Vagina (tissue), 2 donors: ENCODE data around the gene EEF2KMT. TPM values are rescaled to one million over a fixed set of nuclear protein-coding genes. Genes with fewer than 3 reads are reported as not detected.
"Not testable (repeated sequence)": the region's sequence is repeated elsewhere in the genome, so short reads cannot be mapped to it uniquely, and the experiment has no call there.

Experiments used
- DNase-seq, 2 donors: peaks; one replicate each; pipeline ENCODE4 v3.0.0-alpha.2; 2017; ENCODE audit errors: extremely low spot score in 2 of 2
- H3K27ac ChIP-seq: fragments of 200-600 bp; sonication (generic); one replicate; pipeline ENCODE4 v1.5.1; 2019
- H3K27me3 ChIP-seq: fragments of 200-600 bp; sonication (generic); one replicate; pipeline ENCODE4 v1.5.1; 2019
- H3K36me3 ChIP-seq, 2 donors: fragments of 200-600 bp; sonication (generic); one replicate each; pipeline ENCODE4 v1.5.1; 2017 to 2019
- H3K4me1 ChIP-seq: fragments of 200-600 bp; sonication (generic); one replicate; pipeline ENCODE4 v1.5.1; 2019
- H3K4me3 ChIP-seq, 2 donors: fragments of 200-600 bp; sonication (generic); 1 replicate in 1 of 2; 2 replicates in 1 of 2; pipeline ENCODE4 v1.5.1; 2016 to 2019
- H3K9me3 ChIP-seq: fragments of 200-600 bp; sonication (generic); one replicate; pipeline ENCODE4 v1.5.1; 2019
- POLR2A ChIP-seq, 2 donors: fragments of 450-650 bp; IDR thresholded peaks; one replicate each; pipeline ENCODE4 v1.6.1; 2017; ENCODE audit warnings: antibody characterized with exemption in 2 of 2, mild to moderate bottlenecking in 2 of 2, moderate library complexity in 2 of 2
- POLR2AphosphoS5 ChIP-seq, 2 donors: sonication (generic); formaldehyde crosslinking; IDR thresholded peaks; one replicate each; pipeline ENCODE4 v1.9.0; 2017; ENCODE audit warnings: antibody characterized with exemption in 2 of 2, mild to moderate bottlenecking in 2 of 2, low read depth in 1 of 2; ENCODE audit not compliant: insufficient read depth in 1 of 2
- intact Hi-C: fragments of 100-400 bp; cut with DNase I; formaldehyde crosslinking; loops from one replicate; pipeline ENCODE4 v1.15.1; 2023
- total RNA-seq: library from RNA; depleted of rRNA; stranded (reverse); fragments of >200 nt; gene quantifications from one replicate; pipeline ENCODE4 v1.2.3, GENCODE V29; 2016
- TF ChIP-seq, protein P1 (sequence below), 3 experiments: fragments of 450-650 bp in 2 of 3; fragments of 200-600 bp in 1 of 3; sonication (generic) in 1 of 3; IDR thresholded peaks; one replicate each; pipeline ENCODE4 v1.5.1; 2017 to 2019; ENCODE audit warnings: antibody characterized with exemption in 3 of 3, mild to moderate bottlenecking in 2 of 3, moderate library complexity in 2 of 3

EEF2KMT gene
- total RNA-seq, 1 donor from 2014 or later, result 15.7 TPM

DNA sequence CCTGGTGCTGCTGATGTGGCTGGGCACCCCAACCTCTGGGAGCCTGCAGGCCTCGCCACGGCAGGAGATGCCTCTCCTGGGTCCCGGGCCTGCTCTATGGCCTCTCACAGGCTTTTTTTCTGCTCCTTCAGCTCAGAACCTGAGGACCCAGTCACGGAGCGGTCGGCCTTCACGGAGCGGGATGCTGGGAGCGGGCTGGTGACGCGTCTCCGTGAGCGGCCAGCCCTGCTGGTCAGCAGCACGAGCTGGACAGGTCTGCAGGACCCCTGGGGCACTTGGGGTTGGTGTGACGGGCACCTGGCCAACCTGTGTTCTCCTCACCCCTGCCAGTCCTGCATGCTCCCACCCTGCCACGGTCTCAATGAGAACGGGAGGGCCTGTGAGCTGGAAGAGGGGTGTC, 19.0 kb downstream of the EEF2KMT start:
- Histone ChIP-seq H3K27me3 (no peaks in the 10 kb centered on the region), H3K27ac (no peak overlapping the region), H3K36me3 (peaks cover 0 to 47% of the 10 kb centered on the region in 2 donors), H3K4me1 (no peaks in the 10 kb centered on the region), H3K9me3 (no peaks in the 10 kb centered on the region), H3K4me3 (no peak overlapping the region)
- DNase-seq, result no peak
- intact Hi-C loops, result no loop called here
- TF ChIP-seq POLR2AphosphoS5 (IDR thresholded peaks at IDR 0.05; ENCODE audit: insufficient read depth in 1 of 2, low read depth in 1 of 2), result no peak
- TF ChIP-seq, protein P1, sequence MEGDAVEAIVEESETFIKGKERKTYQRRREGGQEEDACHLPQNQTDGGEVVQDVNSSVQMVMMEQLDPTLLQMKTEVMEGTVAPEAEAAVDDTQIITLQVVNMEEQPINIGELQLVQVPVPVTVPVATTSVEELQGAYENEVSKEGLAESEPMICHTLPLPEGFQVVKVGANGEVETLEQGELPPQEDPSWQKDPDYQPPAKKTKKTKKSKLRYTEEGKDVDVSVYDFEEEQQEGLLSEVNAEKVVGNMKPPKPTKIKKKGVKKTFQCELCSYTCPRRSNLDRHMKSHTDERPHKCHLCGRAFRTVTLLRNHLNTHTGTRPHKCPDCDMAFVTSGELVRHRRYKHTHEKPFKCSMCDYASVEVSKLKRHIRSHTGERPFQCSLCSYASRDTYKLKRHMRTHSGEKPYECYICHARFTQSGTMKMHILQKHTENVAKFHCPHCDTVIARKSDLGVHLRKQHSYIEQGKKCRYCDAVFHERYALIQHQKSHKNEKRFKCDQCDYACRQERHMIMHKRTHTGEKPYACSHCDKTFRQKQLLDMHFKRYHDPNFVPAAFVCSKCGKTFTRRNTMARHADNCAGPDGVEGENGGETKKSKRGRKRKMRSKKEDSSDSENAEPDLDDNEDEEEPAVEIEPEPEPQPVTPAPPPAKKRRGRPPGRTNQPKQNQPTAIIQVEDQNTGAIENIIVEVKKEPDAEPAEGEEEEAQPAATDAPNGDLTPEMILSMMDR (IDR thresholded peaks at IDR 0.05), result no peak

DNA sequence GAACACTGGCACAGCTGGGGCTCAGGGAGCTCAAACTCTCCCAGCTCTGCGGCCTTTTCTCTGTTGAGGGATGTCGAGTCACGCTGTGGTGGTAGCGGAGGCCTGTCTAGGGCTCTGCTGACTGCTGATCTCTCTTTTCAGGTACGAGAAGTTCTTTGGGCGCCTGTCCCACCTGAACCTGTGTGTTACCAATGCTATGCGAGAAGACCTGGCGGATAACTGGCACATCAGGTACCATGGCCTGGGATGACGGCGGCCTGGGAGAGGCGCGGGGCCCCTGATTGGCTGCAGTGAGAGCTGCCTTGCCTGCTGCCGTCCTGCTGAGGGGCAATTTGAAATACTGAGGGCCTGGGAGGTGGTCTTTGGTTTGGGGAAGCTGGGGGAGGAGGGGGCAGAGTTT, 20.3 kb downstream of the EEF2KMT start:
- TF ChIP-seq POLR2AphosphoS5 (IDR thresholded peaks at IDR 0.05; ENCODE audit: insufficient read depth in 1 of 2, low read depth in 1 of 2) (no peak), POLR2A (IDR thresholded peaks at IDR 0.05) (no peak)
- TF ChIP-seq, protein P1 (IDR thresholded peaks at IDR 0.05), result no peak
- no peaks in the 10 kb centered on the region for H3K27me3 ChIP-seq
- no peak for DNase-seq
- intact Hi-C loops, result no loop called here
- peaks cover 8% of the 10 kb centered on the region for H3K4me1 ChIP-seq
- no peak overlapping the region for H3K27ac ChIP-seq
- peaks cover 0 to 47% of the 10 kb centered on the region in 2 donors for H3K36me3 ChIP-seq
- no peak overlapping the region for H3K4me3 ChIP-seq
- no peaks in the 10 kb centered on the region for H3K9me3 ChIP-seq

DNA sequence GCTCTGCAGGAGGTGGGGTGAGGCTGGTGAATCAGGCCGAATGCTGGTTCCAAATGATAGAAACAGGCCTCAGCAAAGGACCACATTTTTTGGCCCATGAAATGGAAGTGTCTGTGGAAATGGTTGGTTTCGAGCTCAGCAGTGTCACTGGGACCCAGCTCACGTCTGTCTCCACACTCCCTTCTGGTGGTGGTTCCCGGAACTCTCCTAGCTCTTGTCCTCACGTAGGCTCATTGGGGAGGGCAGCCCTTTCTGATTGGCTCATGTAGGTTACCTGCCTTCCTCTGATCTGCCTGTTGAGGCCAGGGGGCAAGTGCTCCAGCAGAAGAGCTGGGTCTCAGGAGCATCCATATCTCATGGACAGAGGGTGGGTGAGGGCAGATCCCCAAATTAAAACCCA, 22.0 kb downstream of the EEF2KMT start:
- H3K4me1 ChIP-seq, result peaks cover 18% of the 10 kb centered on the region
- no peak for DNase-seq
- H3K36me3 ChIP-seq, result peaks cover 0 to 42% of the 10 kb centered on the region in 2 donors
- no peaks in the 10 kb centered on the region for H3K27me3 ChIP-seq
- TF ChIP-seq POLR2A (IDR thresholded peaks at IDR 0.05) (no peak), POLR2AphosphoS5 (IDR thresholded peaks at IDR 0.05; ENCODE audit: insufficient read depth in 1 of 2, low read depth in 1 of 2) (no peak)
- TF ChIP-seq, protein P1 (IDR thresholded peaks at IDR 0.05), result no peak
- no peak overlapping the region for H3K27ac ChIP-seq
- no peaks in the 10 kb centered on the region for H3K9me3 ChIP-seq
- intact Hi-C loops, result no loop called here
- H3K4me3 ChIP-seq, result no peak overlapping the region

DNA sequence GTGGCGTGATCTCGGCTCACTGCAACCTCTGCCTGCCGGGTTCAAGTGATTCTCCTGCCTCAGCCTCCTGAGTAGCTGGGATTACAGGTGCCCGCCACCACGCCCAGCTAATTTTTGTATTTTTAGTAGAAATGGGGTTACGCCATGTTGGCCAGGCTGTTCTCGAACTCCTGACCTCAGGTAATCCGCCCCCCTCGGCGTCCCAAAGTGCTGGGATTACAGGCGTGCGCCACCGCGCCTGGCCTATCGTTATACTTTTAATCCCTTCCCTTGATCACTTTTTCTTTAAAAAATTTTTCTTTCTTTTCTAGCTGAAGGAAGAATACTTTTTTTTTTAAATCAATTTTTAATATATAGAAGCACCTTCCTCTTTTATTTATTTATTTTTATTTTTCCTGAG, 23.8 kb downstream of the EEF2KMT start:
- H3K36me3 ChIP-seq, result peaks cover 0 to 29% of the 10 kb centered on the region in 2 donors

DNA sequence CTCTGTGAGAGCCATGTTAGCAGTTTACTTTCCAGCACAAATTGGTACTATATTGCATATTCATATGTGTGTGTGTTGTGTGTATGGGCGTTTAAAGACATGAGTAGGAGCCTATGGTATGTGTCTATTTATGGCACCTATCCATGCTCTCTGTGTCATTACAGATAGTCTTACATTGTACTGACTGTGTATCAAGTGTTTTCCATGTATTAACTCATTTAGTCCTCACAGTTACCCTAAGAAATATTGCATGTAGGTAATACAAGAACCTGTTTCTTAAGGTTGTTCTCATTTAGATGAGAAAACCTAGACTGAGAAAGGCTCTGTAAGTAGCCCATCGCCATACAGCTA, 24.3 kb downstream of the EEF2KMT start:
- Histone ChIP-seq H3K36me3 (peaks cover 0 to 26% of the 10 kb centered on the region in 2 donors), H3K27ac (no peak overlapping the region), H3K4me1 (peaks cover 18% of the 10 kb centered on the region), H3K27me3 (no peaks in the 10 kb centered on the region), H3K9me3 (no peaks in the 10 kb centered on the region), H3K4me3 (no peak overlapping the region)
- TF ChIP-seq POLR2AphosphoS5 (IDR thresholded peaks at IDR 0.05; ENCODE audit: insufficient read depth in 1 of 2, low read depth in 1 of 2) (no peak), POLR2A (IDR thresholded peaks at IDR 0.05) (no peak)
- TF ChIP-seq, protein P1 (IDR thresholded peaks at IDR 0.05), result no peak
- intact Hi-C loops, result no loop called here
- no peak for DNase-seq

More for the DNA sequence above, 23.8 kb downstream of the EEF2KMT start:
- DNase-seq, H3K27me3 ChIP-seq, H3K9me3 ChIP-seq, intact Hi-C loops, H3K27ac ChIP-seq, H3K4me3 ChIP-seq: not testable (repeated sequence)
- peaks cover 18% of the 10 kb centered on the region for H3K4me1 ChIP-seq
